Activated T-cell treated with anti-CD3 and anti-CD28 coated beads for 4 hours (primary cell): Measurements from ENCODE around the gene RUVBL1.

Experiments used
- DNase-seq: peaks from one replicate; pipeline ENCODE4 v3.0.0-alpha.2; 2020

RUVBL1 gene

GRCh38 chr3:128064962-128065361 is 58.6 kb downstream of the RUVBL1 start:
- no peak for DNase-seq

GRCh38 chr3:128063865-128064264 is 59.7 kb downstream of the RUVBL1 start:
- DNase-seq = no peak

GRCh38 chr3:128062033-128062745 is 61.4 kb downstream of the RUVBL1 start:
- no peak for DNase-seq

- no peak for DNase-seq
Measured at GRCh38 chr3:128060473-128061381, 62.9 kb downstream of the RUVBL1 start.

GRCh38 chr3:128056258-128056657 is 67.4 kb downstream of the RUVBL1 start:
- no peak for DNase-seq

- DNase-seq = no peak
Measured at GRCh38 chr3:128054367-128054766, 69.2 kb downstream of the RUVBL1 start.

GRCh38 chr3:128053614-128054013 is 70.0 kb downstream of the RUVBL1 start:
- no peak for DNase-seq

GRCh38 chr3:128052595-128053351 is 70.8 kb downstream of the RUVBL1 start:
- DNase-seq = no peak

- DNase-seq = peak; percentile 92
Measured at GRCh38 chr3:128051837-128052594, 71.6 kb downstream of the RUVBL1 start, which contains the start of gene SEC61A1. TSS of gene SEC61A1 (plus strand) at chr3:128052437. CDS start at chr3:128052553, 116 bp downstream.

GRCh38 chr3:128051459-128051836 is 72.2 kb downstream of the RUVBL1 start:
- no peak for DNase-seq

- DNase-seq = no peak
Measured at GRCh38 chr3:128050597-128050996, 73.0 kb downstream of the RUVBL1 start.

GRCh38 chr3:128041344-128041743 is 82.3 kb downstream of the RUVBL1 start:
- no peak for DNase-seq

- DNase-seq = no peak
Measured at GRCh38 chr3:128040660-128041059, 83.0 kb downstream of the RUVBL1 start.

GRCh38 chr3:128040041-128040440 is 83.6 kb downstream of the RUVBL1 start:
- DNase-seq = no peak

GRCh38 chr3:128036119-128036518 is 87.5 kb downstream of the RUVBL1 start:
- no peak for DNase-seq

- DNase-seq = no peak
Measured at GRCh38 chr3:128033102-128033501, 90.5 kb downstream of the RUVBL1 start.
